T-helper 2 cell (primary cell): ENCODE results near the gene BMPER.

Source experiments
- DNase-seq, 5 experiments: peaks; one replicate each; pipeline versions ENCODE4 v3.0.0 to v3.0.0-alpha.2; 2012 to 2022
- total RNA-seq, 2 donors: gene quantifications; one replicate each; lab custom pipeline; 2026; lab: John Stamatoyannopoulos, UW

Gene BMPER
- total RNA-seq = 0 reads per million in 2 donors

DNA sequence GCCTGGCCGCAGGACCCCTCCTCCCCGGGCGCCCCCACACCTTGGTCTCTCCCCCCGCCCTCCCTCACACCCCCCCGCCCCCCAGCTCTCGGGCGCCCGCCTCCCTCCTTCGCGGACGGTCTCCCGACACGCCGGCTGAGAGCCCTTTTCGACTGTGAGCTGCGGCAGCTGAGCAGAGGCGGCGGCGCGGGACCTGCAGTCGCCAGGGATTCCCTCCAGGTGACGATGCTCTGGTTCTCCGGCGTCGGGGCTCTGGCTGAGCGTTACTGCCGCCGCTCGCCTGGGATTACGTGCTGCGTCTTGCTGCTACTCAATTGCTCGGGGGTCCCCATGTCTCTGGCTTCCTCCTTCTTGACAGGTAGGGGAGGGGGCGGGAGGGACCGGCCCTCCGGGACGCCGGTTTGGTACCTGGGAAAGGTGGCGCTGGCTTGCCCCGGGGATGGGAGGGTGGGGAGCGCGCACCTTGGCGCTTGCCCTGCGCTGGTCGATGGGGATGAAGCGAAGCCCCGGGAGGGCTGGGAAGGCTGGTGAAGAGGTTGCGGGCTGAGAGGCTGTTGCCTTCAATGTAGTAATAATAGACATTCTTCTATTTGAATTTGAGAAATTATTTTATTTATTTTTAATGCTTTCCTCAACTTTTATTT, at the start of gene BMPER:
BMPER (plus strand) TSS at position 151 of the 644 bp plus-strand sequence; CDS start at position 226, 75 bp downstream.
- DNase-seq = peak in 1 of 5 experiments; percentile 22

DNA sequence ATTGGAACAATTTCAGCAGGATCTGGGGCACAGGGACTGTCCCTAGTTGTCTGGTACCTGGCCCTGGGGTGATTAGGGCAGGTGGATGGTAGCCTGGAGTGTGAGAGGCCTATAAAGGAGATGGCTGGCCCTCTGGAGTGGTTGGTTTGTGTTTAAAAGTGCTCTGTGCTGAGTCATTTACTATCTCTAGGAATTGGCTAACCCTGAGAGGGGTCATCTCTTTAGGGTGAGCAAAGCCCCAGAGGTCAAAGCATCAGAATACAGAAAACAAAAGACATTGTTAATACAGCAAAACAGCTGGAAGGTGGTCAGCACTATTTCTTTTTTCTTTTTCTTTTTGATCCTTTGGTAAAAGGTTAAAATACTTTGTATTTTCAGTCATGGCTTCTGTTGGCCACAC, 43.4 kb upstream of the BMPER start:
- no peak for DNase-seq

DNA sequence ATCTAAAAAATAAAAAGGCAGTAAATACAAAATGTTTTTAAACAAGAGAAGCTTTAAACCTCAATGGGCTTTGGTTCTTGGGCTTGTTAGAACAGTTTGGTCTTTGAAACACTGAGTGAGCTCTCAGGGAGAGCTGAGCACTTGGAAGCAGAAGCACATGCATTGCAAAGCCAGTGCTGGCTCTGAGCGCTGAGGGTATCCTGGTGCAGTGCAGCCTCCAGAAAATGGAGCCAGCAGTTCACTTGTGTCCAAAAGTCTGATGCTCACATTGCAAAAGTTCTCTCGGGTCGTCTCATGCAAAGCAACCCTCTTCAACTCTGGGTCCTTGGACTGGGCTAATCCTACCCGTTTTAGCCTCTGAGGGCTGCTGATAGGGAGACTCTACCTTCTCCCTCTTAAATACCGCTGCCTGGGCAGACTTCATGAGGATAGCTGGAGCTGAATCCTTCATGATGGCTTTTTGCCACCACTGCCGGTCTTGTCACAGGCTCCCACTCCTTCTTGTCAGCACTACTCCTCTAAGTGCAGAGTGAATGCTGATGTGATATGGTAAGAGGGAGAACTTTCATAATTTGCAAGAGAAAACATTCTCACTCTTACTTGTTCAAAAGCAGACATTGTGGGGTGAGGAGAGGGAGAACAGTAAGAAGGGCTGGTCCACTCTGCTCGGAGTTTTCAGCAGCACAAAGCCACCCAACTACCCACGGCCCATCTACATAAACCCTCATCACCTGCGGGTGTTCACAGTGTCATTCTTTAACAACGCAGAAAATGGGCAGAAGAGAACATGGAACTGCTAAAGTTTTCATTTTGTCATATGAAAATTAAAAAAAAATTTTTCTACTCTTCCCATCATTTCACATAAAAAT, 42.2 kb upstream of the BMPER start:
- DNase-seq = no peak

DNA sequence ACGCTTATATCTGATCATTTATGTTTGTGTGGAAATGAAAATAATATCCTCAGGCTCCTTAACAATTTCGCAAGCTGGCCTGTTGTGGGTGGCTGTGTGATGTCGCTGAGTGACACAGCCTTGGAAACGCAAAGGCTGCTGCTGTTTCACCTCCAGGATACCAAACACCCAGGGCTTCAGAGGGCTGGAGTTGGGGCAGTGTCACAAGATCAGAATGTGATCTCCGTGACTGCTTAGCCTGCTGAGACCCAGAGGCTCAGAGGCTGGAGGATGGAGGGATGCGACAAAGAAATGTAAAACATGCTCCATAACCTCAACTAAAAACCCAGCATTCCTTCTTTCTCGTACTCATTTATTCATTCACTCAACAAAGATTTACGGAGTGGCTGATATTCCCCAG, 37.2 kb upstream of the BMPER start:
- DNase-seq = no peak

DNA sequence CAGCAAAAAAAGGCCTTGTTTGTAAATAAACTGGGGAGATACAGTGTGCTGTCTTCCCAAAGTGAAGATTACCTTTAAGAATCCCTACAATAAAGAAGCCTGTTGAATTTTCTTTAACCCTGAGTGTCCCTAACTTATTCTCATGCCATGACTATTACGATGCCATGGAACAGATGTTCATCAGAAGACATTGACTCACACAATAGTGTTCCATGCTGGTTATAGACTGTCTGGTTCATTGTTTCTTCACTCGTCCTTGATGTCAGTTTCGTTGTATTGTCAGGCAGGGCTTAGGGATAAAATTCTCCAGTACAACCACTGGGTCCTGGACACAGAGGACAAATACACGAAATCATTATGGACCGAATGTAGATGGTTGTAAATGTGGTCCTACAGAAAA, 36.2 kb upstream of the BMPER start:
- no peak for DNase-seq

DNA sequence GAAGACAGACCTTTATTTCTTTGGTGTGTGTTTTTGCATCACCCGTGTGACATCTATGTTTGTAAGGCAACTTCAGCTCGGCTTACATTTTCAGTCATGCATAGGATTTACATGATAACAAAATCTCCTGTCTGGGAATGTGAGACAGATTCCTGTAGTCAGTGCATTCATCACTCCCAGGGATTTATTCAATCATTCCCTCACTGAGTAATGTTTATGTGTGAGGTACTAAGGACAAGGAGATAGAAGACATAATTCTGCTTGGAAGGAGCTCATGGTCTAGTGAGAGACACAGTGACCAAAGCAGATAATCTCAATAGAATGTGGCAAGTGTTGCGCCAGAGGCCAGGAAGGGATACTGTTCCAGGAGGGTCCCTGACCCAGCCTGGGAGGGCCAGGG, 35.2 kb upstream of the BMPER start:
- DNase-seq = no peak

DNA sequence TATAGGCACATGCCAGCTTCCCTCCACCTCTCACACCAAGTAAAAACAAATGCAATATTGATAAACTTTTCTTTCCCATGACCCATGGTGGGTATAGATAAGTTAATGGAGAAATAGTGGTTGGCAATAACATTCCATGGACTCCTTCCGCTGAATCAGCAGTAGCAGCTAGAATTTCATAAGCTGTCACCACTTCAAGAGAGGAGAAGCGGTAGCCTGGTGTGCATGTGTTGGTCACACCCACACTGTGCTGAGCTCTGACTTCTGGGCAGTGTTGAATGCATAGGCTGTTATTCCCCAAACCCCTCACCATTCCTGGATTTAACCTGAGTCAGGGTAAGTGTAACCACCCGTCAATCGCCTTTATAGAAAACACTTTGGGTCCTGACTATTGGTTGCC, 32.5 kb upstream of the BMPER start:
- no peak for DNase-seq

DNA sequence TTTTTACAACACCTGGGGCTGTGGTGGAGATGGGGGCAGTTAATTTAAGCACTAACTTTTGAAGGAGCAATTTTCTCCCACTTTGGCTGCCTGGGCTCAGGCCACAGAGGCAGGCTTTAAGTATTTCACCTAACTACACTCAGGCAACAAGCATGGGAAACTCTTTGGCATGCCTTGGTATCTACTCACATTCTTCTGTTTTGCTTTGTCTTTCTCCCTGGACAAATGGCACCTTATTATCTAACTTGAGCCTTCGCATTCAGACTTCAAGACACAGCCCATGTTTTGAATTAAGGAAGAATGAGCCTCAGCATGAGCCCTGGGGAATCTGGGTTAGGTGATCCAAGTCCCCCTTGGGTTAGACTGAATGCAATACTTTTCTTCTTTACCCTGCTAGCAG, 31.8 kb upstream of the BMPER start:
- DNase-seq = no peak

DNA sequence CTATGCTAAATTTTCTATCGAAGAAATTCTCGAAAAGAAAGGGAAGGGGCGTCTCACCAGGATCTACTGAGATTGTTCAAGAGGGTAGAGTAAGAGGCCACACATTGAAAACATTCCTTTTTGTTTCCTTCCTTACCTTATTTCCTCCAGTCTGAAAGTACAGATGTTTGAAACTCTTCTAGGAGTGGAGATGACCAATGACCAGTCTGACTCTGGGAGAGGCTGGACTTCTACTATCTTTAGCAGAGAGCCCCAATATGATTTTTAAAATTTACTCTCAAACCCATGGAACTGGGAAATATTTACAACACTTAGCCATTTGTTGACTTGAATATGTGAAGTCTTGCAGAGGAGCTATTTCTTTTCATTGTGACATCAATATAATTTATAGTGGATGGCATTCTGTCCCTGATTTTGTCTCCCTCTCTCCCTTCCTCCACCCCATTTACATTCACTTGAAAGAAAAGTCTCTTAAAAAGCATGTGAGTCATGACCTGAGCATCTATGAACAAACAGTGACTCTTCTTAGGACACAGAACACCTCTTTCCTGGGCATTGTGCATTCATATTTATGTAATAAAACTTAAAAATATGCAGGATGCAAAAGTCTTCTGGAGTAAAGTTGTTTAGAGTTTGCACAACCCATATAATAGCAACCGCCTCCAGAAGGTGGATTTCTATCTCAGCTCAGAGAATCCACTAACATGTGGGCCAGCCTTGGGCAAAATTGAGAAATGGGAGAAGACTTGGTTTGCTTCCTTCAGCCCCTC, 31.2 kb upstream of the BMPER start:
- no peak for DNase-seq

DNA sequence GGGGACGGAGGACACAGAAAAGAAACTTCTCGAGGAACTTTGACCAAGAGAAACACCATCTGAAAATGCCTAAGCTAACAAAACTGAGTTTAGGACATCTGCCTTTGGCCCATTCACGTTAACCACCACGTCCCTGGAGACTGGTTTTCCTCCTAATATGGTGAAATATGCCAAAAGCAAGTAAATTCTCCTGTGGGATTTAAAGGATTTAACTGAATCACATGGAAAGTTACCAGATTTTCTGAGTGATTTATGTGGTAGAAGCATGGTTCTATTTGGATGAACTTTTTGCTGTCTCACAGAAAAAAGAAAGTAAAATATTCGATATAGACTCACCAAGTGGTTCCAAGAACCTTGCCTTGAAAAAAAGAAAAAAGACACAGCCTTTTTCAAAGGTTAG, 30.4 kb upstream of the BMPER start:
- DNase-seq = no peak

DNA sequence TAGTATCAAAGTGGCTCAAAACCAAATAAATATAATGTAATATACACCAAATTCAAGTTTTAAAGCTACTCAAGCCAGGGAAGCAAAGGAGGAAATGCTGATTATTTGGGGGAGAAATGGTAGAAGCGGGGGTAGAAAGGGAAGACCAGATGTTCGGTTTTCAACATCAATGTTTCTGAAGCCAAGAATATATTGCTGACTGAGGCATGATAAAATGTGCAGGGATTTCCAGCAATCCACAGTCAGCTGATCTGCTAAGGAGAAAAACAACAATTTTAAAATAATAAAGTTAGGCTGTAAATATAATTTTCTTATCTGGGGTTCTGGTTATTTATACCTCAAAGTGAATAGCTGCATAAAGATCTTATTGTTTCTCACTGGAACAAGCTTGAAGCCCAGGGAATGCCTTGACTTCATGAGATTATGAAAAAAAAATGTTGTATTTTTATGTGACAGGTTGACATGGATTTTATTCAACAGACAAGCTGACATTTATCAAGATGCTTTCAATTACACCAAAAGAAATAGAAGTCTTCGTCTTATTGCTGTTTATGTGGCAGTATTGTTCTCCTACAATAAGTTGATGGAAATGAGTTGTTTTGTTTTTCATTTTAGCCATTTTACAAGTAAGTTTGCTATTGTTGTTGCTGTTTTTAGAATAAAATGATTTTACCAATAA, 28.6 kb upstream of the BMPER start:
- DNase-seq = no peak

DNA sequence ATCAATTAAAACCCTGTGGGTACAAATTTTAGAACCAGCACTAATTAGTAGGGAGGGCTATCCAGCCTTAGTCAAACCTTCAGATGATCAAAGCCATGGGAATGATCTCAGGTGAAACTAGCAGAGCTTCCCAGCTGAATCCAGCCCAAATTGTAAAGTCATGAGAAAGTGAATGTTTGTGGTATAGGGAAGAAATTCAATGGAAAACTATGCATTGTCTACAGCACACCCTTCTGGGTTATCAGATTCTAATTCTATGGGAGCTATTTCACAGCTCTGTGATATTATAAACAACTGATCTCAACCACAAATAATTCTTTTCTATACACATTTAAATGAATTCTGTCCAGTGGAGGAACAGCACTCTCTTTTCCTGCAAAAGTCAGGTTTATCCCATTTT, 24.6 kb upstream of the BMPER start:
- DNase-seq = no peak

DNA sequence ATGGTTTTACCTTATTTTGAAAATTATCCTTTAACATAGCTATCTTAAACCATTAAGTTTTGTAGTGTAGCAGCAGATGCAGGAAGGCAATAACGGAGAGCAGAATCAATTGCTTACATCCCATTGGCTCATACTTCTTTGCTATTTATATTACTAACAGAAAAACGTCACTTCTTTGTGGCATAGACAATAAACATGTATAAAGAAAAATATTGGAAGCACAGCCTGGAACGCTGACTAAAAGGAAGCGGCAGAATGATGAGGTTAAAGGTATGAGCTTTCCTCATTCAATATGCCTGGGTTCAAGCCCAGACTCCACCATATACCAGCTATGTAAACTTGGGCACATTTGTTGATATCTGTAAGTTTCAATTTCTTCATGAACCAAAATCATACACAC, 24.0 kb upstream of the BMPER start:
- DNase-seq = no peak

DNA sequence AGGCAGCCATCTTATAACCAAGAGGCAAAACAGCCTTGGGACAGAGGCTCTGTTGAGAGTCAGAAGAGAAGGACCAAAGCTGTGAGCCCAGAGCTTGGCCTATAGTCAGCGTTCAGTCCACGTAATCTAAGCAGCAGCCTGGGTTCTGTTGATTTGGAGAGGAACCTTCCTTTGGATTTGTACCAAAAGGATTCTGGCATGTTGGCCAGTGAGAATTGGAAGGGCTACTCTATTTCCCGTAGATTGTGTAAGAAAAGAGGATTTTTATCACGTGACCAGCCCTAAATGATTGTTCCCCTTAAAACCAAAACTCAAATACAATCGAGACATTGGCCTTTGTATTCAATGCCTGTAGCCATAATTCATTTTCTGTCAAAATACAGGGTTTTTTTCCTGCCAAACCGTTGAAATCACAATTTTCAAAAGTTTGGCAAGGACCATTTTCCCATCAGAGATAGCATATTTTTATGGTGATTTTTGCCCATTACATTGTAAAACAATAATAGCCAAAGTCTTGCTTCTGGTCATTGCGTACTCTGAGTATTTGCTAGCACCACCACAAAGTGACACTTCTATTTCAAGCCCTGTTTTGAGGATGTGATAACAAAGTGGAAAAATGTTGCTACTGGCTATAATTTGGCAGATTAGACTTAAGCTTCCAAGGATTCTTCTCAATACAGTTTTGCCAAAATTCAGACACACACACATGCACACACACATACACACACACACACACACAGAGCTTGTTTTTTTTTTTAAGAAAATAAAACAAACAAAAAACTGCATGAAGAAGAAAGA, 23.1 kb upstream of the BMPER start:
- no peak for DNase-seq

DNA sequence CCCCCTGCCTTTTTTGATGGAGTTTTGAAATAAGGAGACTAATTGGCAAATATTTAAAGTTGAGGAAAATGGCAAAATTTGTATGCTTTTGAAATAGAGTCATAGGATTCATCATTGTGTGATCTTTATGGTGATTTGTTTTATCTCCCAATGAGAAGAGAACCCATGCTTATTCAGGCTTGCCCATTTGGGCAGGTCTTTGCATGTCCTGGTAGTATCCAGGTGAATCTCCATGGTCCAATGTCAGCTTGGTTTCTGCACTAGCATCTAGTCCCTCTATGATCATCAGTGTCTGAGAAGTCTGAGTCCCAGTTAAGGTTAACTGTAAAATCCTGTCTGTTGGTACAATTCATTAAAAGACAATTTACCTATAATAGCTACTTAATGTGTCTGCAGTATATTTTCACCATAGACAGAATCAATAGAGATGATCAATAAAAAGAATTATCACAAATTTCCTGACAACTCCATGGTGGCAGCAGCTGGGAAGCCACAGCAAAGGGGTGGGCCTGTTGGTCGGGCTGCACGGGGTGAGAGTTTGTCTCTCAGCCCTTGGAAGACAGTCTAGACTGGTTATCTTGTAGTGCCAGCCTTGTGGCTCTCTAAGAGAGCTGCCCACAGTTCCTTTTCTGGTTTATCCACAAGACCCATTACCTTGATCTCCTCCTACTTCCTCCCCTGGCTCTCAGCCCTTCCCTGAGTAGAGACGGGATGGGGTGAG, 22.2 kb upstream of the BMPER start:
- no peak for DNase-seq

DNA sequence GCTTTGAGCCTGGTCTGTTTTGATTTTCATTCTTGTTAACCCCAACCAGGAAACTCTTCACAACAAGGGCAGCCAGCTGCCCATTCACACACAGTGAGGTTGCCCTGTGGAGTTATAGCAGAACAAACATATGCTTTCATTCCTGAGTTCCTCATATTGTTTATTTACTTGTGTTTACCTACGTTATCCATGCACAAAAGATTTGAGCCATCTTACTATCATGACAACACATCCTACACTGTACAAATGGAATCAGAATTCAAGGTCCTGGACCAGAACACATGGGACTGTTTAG, 21.7 kb upstream of the BMPER start:
- no peak for DNase-seq

DNA sequence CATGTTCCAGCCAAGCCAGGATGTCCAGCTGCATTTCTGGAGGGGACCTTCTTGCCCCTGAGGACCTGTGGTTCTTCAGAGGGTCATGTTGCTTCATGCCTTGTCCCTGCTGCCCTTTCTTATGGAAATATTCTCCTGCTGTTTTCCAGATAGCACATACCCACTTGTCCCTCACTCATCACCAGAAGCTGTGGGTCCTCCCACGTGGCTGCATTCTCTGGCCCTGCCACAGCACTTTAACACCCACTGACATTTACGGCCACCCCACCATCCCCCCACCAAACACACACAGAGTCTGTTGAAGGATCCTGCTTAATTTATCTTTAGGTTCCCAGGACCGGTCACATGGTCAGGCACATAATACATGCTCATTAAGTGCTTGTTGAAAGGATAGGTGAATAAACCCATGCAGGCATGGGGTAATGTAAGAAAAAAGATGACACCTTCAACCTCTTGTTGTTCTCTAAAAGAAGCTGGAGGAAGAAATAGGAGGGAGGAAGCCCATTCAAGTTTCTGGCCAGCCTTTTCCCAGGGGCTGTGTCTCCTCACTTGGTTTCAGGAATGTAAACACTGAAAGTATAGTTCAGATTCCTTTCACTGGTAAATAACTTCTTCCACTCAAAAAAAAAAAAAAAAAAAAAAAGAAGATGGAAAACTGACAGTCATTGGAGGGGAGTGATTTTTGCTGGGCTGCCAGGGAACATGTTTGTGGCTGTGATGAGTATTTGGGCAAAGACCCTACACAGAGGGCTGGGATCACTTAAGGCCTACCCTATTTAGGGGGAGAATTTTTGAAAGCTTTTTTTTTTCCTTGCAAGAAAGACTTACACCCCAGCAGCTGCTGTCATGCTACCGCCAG, 19.8 kb upstream of the BMPER start:
- DNase-seq = no peak

DNA sequence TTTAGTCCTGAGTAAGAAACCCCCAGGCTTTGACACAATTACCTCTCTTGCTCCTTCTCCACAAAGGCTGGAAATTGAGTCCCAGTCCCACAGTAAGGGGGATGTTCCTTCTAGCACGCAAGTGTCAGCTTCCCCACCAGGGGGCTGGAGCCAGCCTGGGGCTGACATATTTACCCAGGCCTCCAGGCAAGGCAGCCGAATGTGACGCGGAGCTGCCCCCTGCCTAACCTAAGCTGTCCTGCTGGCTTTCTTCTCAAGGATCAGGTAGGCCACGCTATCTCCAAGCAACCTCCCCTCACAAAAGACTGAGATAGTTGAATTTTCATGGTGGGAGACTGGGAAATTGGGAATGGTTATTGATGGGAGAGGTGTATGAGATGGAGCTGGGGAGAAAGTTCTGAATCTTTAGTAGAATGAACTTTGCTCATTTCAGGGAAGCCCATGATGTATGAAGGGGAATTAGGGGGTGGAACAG, 19.2 kb upstream of the BMPER start:
- no peak for DNase-seq

DNA sequence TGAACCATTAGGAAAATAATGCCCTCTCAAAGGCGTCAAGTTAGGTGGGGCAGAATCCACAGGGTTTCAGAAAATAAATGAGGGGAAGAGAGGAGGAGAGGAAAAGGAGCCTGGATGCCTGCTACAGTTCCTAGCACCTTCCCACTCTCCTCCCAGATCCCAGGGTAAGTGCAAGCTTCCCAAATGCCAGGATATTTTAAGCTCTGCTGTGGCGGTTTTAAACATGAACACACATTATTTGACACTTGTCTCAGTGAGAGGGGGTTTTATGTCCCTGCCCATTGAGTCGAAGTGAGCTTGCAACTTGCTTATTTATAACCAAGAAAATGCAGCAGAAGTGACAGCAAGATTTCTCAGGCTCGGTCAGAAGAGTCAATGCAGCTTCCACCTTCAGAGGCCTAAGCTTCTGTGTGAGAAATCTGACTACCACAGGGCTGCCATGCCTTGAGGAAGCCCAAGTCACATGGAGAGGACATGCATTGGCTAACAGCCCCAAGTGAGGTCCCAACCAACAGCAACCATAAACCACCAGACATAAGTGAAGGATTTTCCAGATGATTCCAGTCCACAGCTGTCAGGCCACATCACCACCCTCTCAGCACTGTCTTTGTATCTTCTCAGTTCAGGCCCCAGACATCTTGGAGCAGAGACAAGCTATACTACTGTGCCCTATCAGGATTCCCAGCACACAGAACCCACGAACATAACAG, 17.9 kb upstream of the BMPER start:
- DNase-seq = no peak

DNA sequence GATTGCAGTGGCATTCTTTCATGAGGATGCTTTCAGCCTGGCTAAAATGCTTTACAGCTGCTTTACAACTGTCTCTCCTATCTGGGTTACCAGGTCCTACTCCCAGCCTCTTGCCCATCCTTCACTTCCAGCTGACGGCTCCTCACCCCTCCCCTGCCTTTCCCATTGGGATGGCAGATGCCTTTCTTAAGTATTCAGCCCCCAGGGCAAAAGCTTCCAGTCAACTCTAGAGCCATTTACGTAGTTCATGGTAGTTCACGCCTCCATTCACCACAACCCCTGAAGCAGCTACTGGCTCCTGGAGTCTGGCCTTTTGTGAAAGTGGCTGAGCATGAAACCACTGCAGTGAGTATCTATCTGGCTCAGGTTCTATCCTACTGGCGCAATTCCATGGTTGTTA, 17.2 kb upstream of the BMPER start:
- no peak for DNase-seq
